Activated T-cell treated with anti-CD3 and anti-CD28 coated beads, Interleukin-2, amount 50 U/mL, for 72 hours (primary cell): ENCODE measurements around the gene FAM216A. TPM values are rescaled to one million over a fixed set of nuclear protein-coding genes. Genes with fewer than 3 reads are reported as not detected.
"Not testable (repeated sequence)": the region's sequence is repeated elsewhere in the genome, so short reads cannot be mapped to it uniquely, and the experiment has no call there.

Source experiments
- ATAC-seq, 2 donors: fragments of 150-1000 bp; cut with Tn5 transposase; replicated peaks in 1 of 2; 2 replicates each; pipeline ENCODE4 v1.10.0; 2021; ENCODE audit warnings: moderate library complexity in 2 of 2, mild to moderate bottlenecking in 1 of 2
- DNase-seq, 2 donors: peaks; one replicate each; pipeline ENCODE4 v3.0.0; 2021 to 2022; ENCODE audit warnings: mixed read lengths in 1 of 2
- H3K27ac Mint-ChIP-seq: one replicate; pipeline ENCODE4 v1.8.0; 2022; ENCODE audit warnings: mild to moderate bottlenecking, moderate library complexity, mixed read lengths
- H3K27me3 Mint-ChIP-seq: one replicate; pipeline ENCODE4 v1.8.0; 2022; ENCODE audit warnings: low read depth, mixed read lengths
- H3K36me3 Mint-ChIP-seq, 2 donors: one replicate each; pipeline ENCODE4 v1.8.0; 2022; ENCODE audit warnings: mixed read lengths in 2 of 2, mild to moderate bottlenecking in 1 of 2; ENCODE audit not compliant: insufficient read depth in 2 of 2
- H3K4me1 Mint-ChIP-seq: one replicate; pipeline ENCODE4 v1.8.0; 2022; ENCODE audit warnings: low read depth, mixed read lengths
- H3K4me3 Mint-ChIP-seq, 2 donors: one replicate each; pipeline ENCODE4 v1.8.0; 2022; ENCODE audit warnings: mild to moderate bottlenecking in 2 of 2, mixed read lengths in 2 of 2, moderate library complexity in 2 of 2
- H3K9me3 Mint-ChIP-seq, 2 donors: one replicate each; pipeline ENCODE4 v1.8.0; 2022; ENCODE audit warnings: mixed read lengths in 2 of 2
- total RNA-seq, 2 donors: library from RNA; stranded (reverse); gene quantifications; one replicate each; pipeline ENCODE4 v1.2.3, GENCODE V29; 2022

FAM216A gene
- total RNA-seq, 2 donors from 2014 or later, result 17.5 to 23.4 TPM

DNA sequence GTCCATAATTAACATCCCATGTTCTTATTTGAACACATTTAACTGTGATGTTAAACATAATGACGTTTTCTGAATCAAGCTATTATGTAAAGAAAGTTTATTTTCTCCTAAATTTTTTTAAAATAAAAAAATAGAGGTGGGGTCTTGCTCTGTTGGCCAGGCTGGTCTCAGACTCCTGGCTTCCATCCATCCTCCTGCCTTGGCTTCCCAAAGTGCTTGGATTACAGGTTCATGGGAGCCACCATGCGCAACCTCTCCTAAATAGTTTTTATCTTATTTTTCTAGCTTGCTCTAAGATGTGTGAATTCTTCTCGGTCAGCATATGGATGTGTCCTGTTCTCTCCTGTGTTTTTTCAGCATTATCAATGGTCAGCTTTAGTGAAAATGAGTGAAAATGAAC lies 36.7 kb downstream of the FAM216A start:
- Mint-ChIP-seq H3K36me3 (peaks cover 10 to 12% of the 10 kb centered on the region in 2 donors), H3K4me3 (no peak overlapping the region), H3K9me3 (peaks cover 0 to 1% of the 10 kb centered on the region in 2 donors), H3K27ac (no peak overlapping the region), H3K4me1 (peaks cover 12% of the 10 kb centered on the region), H3K27me3 (no peaks in the 10 kb centered on the region)
- no peak for DNase-seq
- ATAC-seq, result no peak

DNA sequence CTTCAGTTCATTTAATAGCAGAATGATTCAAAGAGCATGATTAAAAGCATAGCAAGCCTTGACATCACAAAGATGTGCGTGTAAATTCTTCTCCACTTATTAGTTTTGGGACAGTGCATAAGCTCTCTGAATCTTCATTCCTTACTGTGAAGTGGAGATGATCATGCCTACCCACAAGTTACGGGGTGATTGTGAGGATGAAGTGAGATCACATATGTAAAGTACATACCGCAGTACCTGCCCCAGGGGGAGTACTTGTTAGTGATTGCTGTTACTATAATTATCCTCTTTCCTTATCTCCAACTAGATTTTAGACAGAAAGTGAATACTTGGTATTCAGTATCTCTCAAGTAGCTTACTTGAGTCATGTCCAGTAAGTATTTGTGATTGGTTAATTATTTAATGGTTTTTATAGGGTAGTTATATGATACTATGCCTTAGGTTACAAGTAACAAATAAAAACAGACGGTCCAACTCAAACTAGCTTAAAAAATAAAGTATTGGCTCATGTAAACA lies 39.5 kb downstream of the FAM216A start:
- H3K4me3 Mint-ChIP-seq, result no peak overlapping the region
- ATAC-seq (no peak), DNase-seq (no peak)
- H3K9me3 Mint-ChIP-seq, result no peaks in the 10 kb centered on the region
- no peaks in the 10 kb centered on the region for H3K36me3 Mint-ChIP-seq
- no peaks in the 10 kb centered on the region for H3K27me3 Mint-ChIP-seq
- H3K27ac Mint-ChIP-seq, result no peak overlapping the region
- H3K4me1 Mint-ChIP-seq, result no peaks in the 10 kb centered on the region

DNA sequence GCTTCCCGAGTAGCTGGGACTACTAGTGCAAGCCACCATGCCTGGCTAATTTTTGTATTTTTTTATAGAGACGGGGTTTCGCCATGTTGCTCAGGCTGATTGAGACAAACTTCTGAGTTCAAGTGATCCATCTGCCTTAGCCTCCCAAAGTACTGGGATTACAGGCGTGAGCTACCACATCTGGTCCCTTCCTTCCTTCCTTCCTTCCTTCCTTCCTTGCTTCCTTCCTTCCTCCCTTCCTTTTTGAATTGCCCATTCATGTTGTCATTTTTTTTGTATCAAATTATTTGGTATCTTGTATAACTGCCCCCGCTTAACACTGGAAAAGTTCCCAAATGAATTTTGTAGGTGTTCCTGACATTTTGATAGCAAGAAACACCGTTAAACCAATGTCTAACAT lies 45.2 kb downstream of the FAM216A start:
- Mint-ChIP-seq H3K27ac (no peak overlapping the region), H3K27me3 (no peaks in the 10 kb centered on the region), H3K4me1 (no peaks in the 10 kb centered on the region), H3K36me3 (no peaks in the 10 kb centered on the region), H3K9me3 (no peaks in the 10 kb centered on the region), H3K4me3 (no peak overlapping the region)
- DNase-seq, result no peak
- no peak for ATAC-seq

DNA sequence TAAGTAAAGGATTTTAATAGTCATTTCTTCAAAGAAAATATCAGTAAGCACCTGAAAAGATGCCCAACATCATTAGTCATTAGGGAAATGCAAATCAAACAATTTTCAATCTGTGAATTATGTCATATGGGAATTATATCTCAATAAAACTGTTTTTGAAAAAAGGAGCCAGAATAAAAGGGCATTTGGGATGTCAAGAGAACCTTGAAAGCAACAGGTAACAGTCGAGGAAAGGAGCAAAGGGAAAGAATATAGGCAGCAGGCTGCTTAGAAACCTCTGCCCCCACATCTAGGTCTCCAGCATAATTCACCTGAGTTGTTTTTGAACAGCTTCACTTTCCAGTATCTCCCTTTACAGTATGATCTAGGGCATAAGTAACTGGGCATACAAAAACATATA lies 45.7 kb downstream of the FAM216A start:
- no peaks in the 10 kb centered on the region for H3K4me1 Mint-ChIP-seq
- no peak overlapping the region for H3K27ac Mint-ChIP-seq
- ATAC-seq (no peak), DNase-seq (no peak)
- H3K27me3 Mint-ChIP-seq, result no peaks in the 10 kb centered on the region
- no peak overlapping the region for H3K4me3 Mint-ChIP-seq
- H3K9me3 Mint-ChIP-seq, result no peaks in the 10 kb centered on the region
- H3K36me3 Mint-ChIP-seq, result no peaks in the 10 kb centered on the region

GRCh38 chr12:110516995-110517394 lies 48.4 kb downstream of the FAM216A start:
- H3K27ac Mint-ChIP-seq, result no peak overlapping the region
- H3K9me3 Mint-ChIP-seq, result no peaks in the 10 kb centered on the region
- peaks cover 13% of the 10 kb centered on the region for H3K4me1 Mint-ChIP-seq
- ATAC-seq (no peak), DNase-seq (no peak)
- no peak overlapping the region for H3K4me3 Mint-ChIP-seq
- no peaks in the 10 kb centered on the region for H3K27me3 Mint-ChIP-seq
- H3K36me3 Mint-ChIP-seq, result no peaks in the 10 kb centered on the region

DNA sequence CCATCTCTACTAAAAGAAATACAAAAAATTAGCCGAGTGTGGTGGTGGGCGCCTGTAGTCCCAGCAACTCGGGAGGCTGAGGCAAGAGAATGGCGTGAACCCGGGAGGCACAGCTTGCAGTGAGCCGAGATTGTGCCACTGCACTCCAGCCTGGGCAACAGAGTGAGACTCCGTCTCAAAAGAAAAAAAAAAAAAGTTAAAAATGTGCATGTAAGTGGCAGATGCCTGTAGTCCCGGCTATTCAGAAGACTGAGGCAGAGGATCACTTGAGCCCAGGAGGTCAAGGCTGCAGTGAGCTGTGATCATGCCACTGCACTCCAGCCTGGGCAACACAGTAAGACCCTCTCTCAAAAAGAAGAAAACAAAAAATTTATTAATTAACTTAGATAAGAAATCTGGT lies 49.4 kb downstream of the FAM216A start:
- H3K27me3 Mint-ChIP-seq, DNase-seq, ATAC-seq, H3K27ac Mint-ChIP-seq, H3K36me3 Mint-ChIP-seq, H3K4me3 Mint-ChIP-seq, H3K9me3 Mint-ChIP-seq: not testable (repeated sequence)
- H3K4me1 Mint-ChIP-seq, result peaks cover 19% of the 10 kb centered on the region

GRCh38 chr12:110520876-110521712 lies 52.4 kb downstream of the FAM216A start:
- Mint-ChIP-seq H3K4me3 (peak overlapping the region; percentile 24 to 33), H3K4me1 (peaks cover 19% of the 10 kb centered on the region), H3K27ac (peak overlapping the region; percentile 20)
- H3K27me3 Mint-ChIP-seq, H3K36me3 Mint-ChIP-seq, H3K9me3 Mint-ChIP-seq: not testable (repeated sequence)
- ATAC-seq, result peak; percentile 81 to 88
- DNase-seq, result peak; percentile 30 to 37

GRCh38 chr12:110528277-110528839 lies 59.7 kb downstream of the FAM216A start:
- ATAC-seq, result peak in 1 of 2 donors; percentile 28
- H3K4me3 Mint-ChIP-seq, result no peak overlapping the region

GRCh38 chr12:110530511-110530910 lies 61.9 kb downstream of the FAM216A start:
- Mint-ChIP-seq H3K36me3 (peaks cover 3 to 6% of the 10 kb centered on the region in 2 donors), H3K4me1 (peaks cover 17% of the 10 kb centered on the region), H3K27me3 (no peaks in the 10 kb centered on the region), H3K4me3 (no peak overlapping the region), H3K27ac (no peak overlapping the region), H3K9me3 (no peaks in the 10 kb centered on the region)
- ATAC-seq, result no peak
- DNase-seq, result no peak

More at GRCh38 chr12:110528277-110528839, 59.7 kb downstream of the FAM216A start:
- Mint-ChIP-seq H3K27ac (no peak overlapping the region), H3K36me3 (peaks cover 3 to 4% of the 10 kb centered on the region in 2 donors), H3K9me3 (no peaks in the 10 kb centered on the region), H3K27me3 (no peaks in the 10 kb centered on the region), H3K4me1 (peaks cover 17% of the 10 kb centered on the region)
- no peak for DNase-seq

GRCh38 chr12:110531741-110532333 lies 63.2 kb downstream of the FAM216A start:
- DNase-seq (no peak), ATAC-seq (peak; percentile 31 to 36)
- Mint-ChIP-seq H3K4me1 (peaks cover 17% of the 10 kb centered on the region), H3K27me3 (no peaks in the 10 kb centered on the region), H3K4me3 (no peak overlapping the region), H3K9me3 (no peaks in the 10 kb centered on the region), H3K27ac (peak overlapping the region; percentile 10), H3K36me3 (peaks cover 3 to 11% of the 10 kb centered on the region in 2 donors)

DNA sequence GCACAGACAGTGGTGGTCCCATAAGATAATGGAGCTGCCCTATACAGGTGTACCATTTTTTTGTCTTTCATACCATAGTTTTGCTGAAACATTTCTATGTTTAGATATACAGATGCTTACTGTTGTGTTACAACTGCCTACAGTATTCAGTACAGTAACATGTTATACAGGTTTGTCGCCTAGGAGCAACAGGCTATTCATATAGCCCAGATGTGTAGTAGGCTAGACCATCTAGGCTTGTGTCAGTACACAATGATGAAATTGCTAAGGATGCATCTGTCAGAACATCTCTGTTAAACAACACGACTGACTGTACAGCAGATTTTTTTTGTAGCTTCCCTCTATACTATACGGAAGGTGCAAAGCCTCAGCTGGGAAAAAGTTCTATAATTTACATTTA lies 64.0 kb downstream of the FAM216A start:
- Mint-ChIP-seq H3K4me3 (no peak overlapping the region), H3K36me3 (peaks cover 3 to 15% of the 10 kb centered on the region in 2 donors), H3K4me1 (peaks cover 17% of the 10 kb centered on the region), H3K27me3 (no peaks in the 10 kb centered on the region), H3K9me3 (no peaks in the 10 kb centered on the region), H3K27ac (no peak overlapping the region)
- ATAC-seq, result no peak
- no peak for DNase-seq

- H3K27me3 Mint-ChIP-seq, result no peaks in the 10 kb centered on the region
- no peak overlapping the region for H3K4me3 Mint-ChIP-seq
- ATAC-seq (no peak), DNase-seq (no peak)
- peaks cover 3 to 20% of the 10 kb centered on the region in 2 donors for H3K36me3 Mint-ChIP-seq
- no peak overlapping the region for H3K27ac Mint-ChIP-seq
- no peaks in the 10 kb centered on the region for H3K9me3 Mint-ChIP-seq
- H3K4me1 Mint-ChIP-seq, result peaks cover 17% of the 10 kb centered on the region
Measured at GRCh38 chr12:110533607-110534006, 65.0 kb downstream of the FAM216A start.

DNA sequence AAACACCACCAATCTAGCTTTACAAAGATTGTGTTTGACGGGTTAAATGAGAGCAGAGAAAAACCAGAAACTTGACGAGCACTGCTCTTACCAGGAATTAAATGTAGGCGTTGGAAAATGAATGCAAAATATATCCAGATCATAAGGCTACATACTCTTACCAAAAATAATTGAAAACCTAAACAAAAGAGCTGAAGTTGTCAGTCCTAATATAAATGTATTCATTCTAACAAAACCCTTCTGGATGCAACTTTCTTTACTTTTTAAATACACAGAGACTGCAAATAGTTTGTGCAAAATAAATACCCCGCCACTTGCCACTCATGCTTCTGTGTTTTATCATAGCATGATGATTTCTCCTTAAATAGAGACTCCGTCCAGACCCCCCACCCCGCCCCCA lies 66.2 kb downstream of the FAM216A start:
- DNase-seq (no peak), ATAC-seq (no peak)
- Mint-ChIP-seq H3K27ac (no peak overlapping the region), H3K4me3 (no peak overlapping the region), H3K9me3 (no peaks in the 10 kb centered on the region), H3K27me3 (no peaks in the 10 kb centered on the region), H3K36me3 (peaks cover 3 to 26% of the 10 kb centered on the region in 2 donors), H3K4me1 (peaks cover 27% of the 10 kb centered on the region)
